Measurements from ENCODE around the gene ELK3.

- TF ChIP-seq, protein P1, sequence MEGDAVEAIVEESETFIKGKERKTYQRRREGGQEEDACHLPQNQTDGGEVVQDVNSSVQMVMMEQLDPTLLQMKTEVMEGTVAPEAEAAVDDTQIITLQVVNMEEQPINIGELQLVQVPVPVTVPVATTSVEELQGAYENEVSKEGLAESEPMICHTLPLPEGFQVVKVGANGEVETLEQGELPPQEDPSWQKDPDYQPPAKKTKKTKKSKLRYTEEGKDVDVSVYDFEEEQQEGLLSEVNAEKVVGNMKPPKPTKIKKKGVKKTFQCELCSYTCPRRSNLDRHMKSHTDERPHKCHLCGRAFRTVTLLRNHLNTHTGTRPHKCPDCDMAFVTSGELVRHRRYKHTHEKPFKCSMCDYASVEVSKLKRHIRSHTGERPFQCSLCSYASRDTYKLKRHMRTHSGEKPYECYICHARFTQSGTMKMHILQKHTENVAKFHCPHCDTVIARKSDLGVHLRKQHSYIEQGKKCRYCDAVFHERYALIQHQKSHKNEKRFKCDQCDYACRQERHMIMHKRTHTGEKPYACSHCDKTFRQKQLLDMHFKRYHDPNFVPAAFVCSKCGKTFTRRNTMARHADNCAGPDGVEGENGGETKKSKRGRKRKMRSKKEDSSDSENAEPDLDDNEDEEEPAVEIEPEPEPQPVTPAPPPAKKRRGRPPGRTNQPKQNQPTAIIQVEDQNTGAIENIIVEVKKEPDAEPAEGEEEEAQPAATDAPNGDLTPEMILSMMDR (IDR thresholded peaks at IDR 0.05): no peak
- no peak for TF ChIP-seq POLR2A (IDR thresholded peaks at IDR 0.05)
Measured at GRCh38 chr12:96258104-96258961, 64.2 kb downstream of the ELK3 start.
